ENCODE data around the gene UPB1.

DNA sequence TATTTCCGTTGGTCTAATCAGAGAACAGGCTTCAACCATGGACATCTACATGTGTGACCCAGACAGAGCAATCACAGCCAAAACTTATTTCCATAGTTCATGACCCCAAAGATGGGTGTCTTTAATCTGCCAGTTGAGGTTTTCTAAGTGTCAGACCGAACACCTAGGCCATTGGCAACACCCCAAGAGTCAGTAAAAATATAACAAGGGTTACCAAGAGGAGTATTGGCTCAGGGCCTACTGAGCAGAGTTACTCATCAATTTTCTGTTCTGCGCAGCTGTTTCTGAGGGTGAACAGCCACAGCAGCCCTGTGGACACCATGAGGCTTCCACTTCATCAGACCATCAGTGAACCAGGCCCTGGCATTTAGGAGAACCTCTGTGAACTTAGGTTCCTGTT is 41.0 kb downstream of the UPB1 start:
- TF ChIP-seq FOXP2 (optimal IDR thresholded peaks at IDR 0.05; ENCODE audit: control extremely low read depth, extremely low read length, insufficient read depth) (no peak), POLR2AphosphoS5 (IDR thresholded peaks at IDR 0.05; ENCODE audit: borderline replicate concordance, low read depth, low read length) (no peak)

Measured in SK-N-MC (cell line).